ENCODE results near the gene HOXD8.

The HOXD8 gene

GRCh38 chr2:176128172-176128981 lies 1.1 kb upstream of the HOXD8 start:
- CTCF ChIA-PET: interaction anchor here (0.8 to 4.2 kb wide), 16 partner anchors 12 to 1033 kb away, joined by 3 to 57 read pairs (median 10); no protein-coding TSS in a partner anchor
- POLR2A ChIA-PET: no interaction called here
- TF ChIP-seq CTCF (IDR thresholded peaks at IDR 0.05; ENCODE audit: control extremely low read depth, extremely low read depth, low read depth, missing control alignments): no peak
- no peak for DNase-seq (ENCODE audit: extremely low spot score)

- no peak for DNase-seq (ENCODE audit: extremely low spot score)
- ChIA-PET POLR2A (no interaction called here), CTCF (interaction anchor here (1.0 to 1.2 kb wide), 2 partner anchors 20 to 522 kb away, joined by 3 to 4 read pairs; no protein-coding TSS in a partner anchor)
- no peak for TF ChIP-seq CTCF (IDR thresholded peaks at IDR 0.05; ENCODE audit: control extremely low read depth, extremely low read depth, low read depth, missing control alignments)
Observed at GRCh38 chr2:176129813-176130146, 275 bp downstream of the HOXD8 start.

GRCh38 chr2:176130147-176130956 lies 847 bp downstream of the HOXD8 start:
- ChIA-PET POLR2A (no interaction called here), CTCF (interaction anchor here (0.7 to 2.3 kb wide), 7 partner anchors 11 to 1018 kb away, joined by 3 to 11 read pairs (median 6); no protein-coding TSS in a partner anchor)
- no peak for DNase-seq (ENCODE audit: extremely low spot score)
- no peak for TF ChIP-seq CTCF (IDR thresholded peaks at IDR 0.05; ENCODE audit: control extremely low read depth, extremely low read depth, low read depth, missing control alignments)

DNA sequence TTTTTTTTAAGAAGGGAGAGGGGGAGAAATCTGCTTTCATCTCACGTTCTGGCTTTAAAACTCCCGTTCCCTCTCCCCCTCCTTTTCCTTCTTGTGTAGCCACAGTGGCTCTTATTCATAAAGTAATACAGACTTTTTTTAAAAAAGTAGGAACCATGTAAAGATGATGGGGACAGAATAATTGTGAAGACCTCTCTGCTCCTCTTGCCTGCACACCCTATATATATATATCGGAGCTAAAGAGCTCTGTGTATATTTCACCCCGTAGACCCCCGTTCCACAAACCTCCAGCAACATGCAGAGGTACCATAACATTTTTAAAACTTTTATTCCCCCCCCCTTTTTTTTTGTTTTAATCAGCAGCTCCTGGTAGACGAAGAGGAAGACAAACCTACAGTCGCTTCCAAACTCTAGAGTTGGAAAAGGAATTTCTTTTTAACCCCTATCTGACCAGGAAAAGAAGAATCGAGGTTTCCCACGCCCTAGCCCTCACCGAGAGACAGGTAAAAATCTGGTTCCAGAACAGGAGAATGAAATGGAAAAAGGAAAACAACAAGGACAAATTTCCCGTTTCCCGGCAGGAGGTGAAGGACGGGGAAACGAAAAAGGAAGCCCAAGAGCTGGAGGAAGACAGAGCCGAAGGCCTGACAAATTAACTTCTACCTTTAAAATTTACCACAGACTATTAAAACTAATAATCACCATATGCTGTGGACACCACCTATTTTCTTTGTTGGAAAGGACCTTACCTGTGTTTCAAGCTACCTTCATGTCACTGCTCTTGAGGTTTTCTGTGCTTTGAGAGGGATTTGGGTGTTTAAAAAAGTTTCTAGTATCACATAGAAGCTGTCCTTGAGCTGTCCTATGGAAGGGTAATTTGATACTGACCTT lies 1.7 kb downstream of the HOXD8 start:
- TF ChIP-seq CTCF (IDR thresholded peaks at IDR 0.05; ENCODE audit: control extremely low read depth, extremely low read depth, low read depth, missing control alignments): no peak
- CTCF ChIA-PET: interaction anchor here (0.7 to 2.3 kb wide), 10 partner anchors 10 to 1017 kb away, joined by 3 to 11 read pairs (median 6); no protein-coding TSS in a partner anchor
- DNase-seq (ENCODE audit: extremely low spot score): no peak
- POLR2A ChIA-PET: no interaction called here

GRCh38 chr2:176131848-176132158 lies 2.3 kb downstream of the HOXD8 start:
- ChIA-PET CTCF (interaction anchor here (1.2 to 2.3 kb wide), 8 partner anchors 9 to 1017 kb away, joined by 3 to 11 read pairs (median 6); no protein-coding TSS in a partner anchor), POLR2A (no interaction called here)
- TF ChIP-seq CTCF (IDR thresholded peaks at IDR 0.05; ENCODE audit: control extremely low read depth, extremely low read depth, low read depth, missing control alignments): no peak
- no peak for DNase-seq (ENCODE audit: extremely low spot score)

Data from GM10248 (cell line).